ENCODE results near the gene SERINC2.
"Not testable (repeated sequence)": the region's sequence is repeated elsewhere in the genome, so short reads cannot be mapped to it uniquely, and the experiment has no call there.

The SERINC2 gene

GRCh38 chr1:31479811-31480210 is 66.8 kb downstream of the SERINC2 start:
- Histone ChIP-seq H3K9ac (ENCODE audit: low read length) (no peak overlapping the region), H3K9me3 (ENCODE audit: low read length) (no peaks in the 10 kb centered on the region), H3K27ac (ENCODE audit: low read depth, low read length) (no peak overlapping the region)

GRCh38 chr1:31480426-31480825 is 67.4 kb downstream of the SERINC2 start:
- H3K27ac ChIP-seq (ENCODE audit: low read depth, low read length); H3K36me3 ChIP-seq (ENCODE audit: insufficient read depth, low read length); H3K4me1 ChIP-seq (ENCODE audit: insufficient read depth, low read length); H3K27me3 ChIP-seq (ENCODE audit: control insufficient read depth in 1 of 2, insufficient read depth in 2 of 2, low read length in 2 of 2); H3K9ac ChIP-seq (ENCODE audit: low read length); H3K4me3 ChIP-seq (ENCODE audit: low read depth in 1 of 2, low read length in 2 of 2); H3K9me3 ChIP-seq (ENCODE audit: low read length): not testable (repeated sequence)

More at GRCh38 chr1:31479811-31480210, 66.8 kb downstream of the SERINC2 start:
- no peak overlapping the region for H3K4me3 ChIP-seq (ENCODE audit: low read depth in 1 of 2, low read length in 2 of 2)
- no peaks in the 10 kb centered on the region for H3K36me3 ChIP-seq (ENCODE audit: insufficient read depth, low read length)
- no peaks in the 10 kb centered on the region for H3K4me1 ChIP-seq (ENCODE audit: insufficient read depth, low read length)
- H3K27me3 ChIP-seq (ENCODE audit: control insufficient read depth in 1 of 2, insufficient read depth in 2 of 2, low read length in 2 of 2) = no peaks in the 10 kb centered on the region

- Histone ChIP-seq H3K9ac (ENCODE audit: low read length) (no peak overlapping the region), H3K4me1 (ENCODE audit: insufficient read depth, low read length) (no peaks in the 10 kb centered on the region), H3K27me3 (ENCODE audit: control insufficient read depth in 1 of 2, insufficient read depth in 2 of 2, low read length in 2 of 2) (no peaks in the 10 kb centered on the region), H3K9me3 (ENCODE audit: low read length) (no peaks in the 10 kb centered on the region), H3K27ac (ENCODE audit: low read depth, low read length) (no peak overlapping the region), H3K36me3 (ENCODE audit: insufficient read depth, low read length) (no peaks in the 10 kb centered on the region), H3K4me3 (ENCODE audit: low read depth in 1 of 2, low read length in 2 of 2) (no peak overlapping the region)
Observed at GRCh38 chr1:31482482-31483011, 69.5 kb downstream of the SERINC2 start.

DNA sequence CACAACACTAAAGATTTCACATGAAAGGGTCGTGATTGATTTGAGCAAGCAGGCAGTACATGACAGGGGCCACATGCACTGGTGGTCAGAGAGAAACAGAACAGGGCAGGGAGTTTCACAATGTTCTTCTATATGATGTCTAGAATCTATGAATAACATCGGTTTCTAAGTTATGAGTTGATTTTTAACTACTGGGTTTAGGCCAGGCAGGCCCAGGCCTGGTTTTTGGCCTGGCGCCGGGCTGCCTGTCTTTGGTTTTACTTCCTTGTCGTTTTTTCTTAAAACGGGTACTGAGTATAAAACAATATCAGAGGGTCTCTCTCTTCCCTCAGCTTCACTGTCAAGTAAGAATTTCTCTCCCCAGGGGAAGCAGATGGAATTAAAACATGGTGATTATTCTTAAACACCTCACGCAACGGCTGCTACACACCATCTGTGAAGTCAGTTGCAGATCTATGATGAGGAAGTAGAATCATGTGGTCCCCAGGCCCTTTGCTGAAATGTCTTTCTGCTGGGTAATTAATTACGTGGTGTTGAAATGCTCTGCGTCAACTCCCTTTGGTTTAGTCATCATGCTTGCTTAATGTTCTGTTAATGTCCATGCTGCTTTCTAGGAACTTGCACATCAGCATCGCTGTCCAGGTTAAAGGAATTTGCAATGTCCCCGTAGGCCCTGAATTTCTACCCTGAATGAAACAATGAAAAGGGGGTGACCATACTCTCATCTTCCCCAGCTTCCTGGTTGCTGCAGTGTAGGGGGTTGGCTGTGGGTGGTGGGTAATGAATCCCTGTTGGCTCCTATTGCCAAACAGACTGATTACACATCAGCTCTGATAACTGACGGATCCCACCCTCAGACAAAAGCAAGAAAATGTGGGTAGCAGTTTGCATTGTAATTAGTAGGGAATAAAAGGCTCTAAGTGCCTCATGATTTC is 70.3 kb downstream of the SERINC2 start:
- no peaks in the 10 kb centered on the region for H3K9me3 ChIP-seq (ENCODE audit: low read length)
- H3K4me3 ChIP-seq (ENCODE audit: low read depth in 1 of 2, low read length in 2 of 2) = no peak overlapping the region
- no peak overlapping the region for H3K9ac ChIP-seq (ENCODE audit: low read length)
- no peaks in the 10 kb centered on the region for H3K4me1 ChIP-seq (ENCODE audit: insufficient read depth, low read length)
- no peak overlapping the region for H3K27ac ChIP-seq (ENCODE audit: low read depth, low read length)
- no peaks in the 10 kb centered on the region for H3K36me3 ChIP-seq (ENCODE audit: insufficient read depth, low read length)
- H3K27me3 ChIP-seq (ENCODE audit: control insufficient read depth in 1 of 2, insufficient read depth in 2 of 2, low read length in 2 of 2) = no peaks in the 10 kb centered on the region
